ENCODE measurements around the gene MRPL3.

GRCh38 chr3:131547585-131547984, 44.8 kb upstream of the MRPL3 start:
- TF ChIP-seq CTCF (conservative IDR thresholded peaks at IDR 0.05; ENCODE audit: low read length) (no peak), EZH2phosphoT487 (IDR thresholded peaks at IDR 0.05; ENCODE audit: borderline replicate concordance) (no peak)
